ENCODE measurements around the gene STK38L. TPM values are rescaled to one million over a fixed set of nuclear protein-coding genes. Genes with fewer than 3 reads are reported as not detected.

STK38L gene
- total RNA-seq: 55.1 TPM
- long read RNA-seq, full-length matches to known transcripts: 90 of 114 reads
- long read RNA-seq, partial matches to known transcripts: 8 of 114 reads
- long read RNA-seq, other reads (novel, unspliced or antisense): 16 of 114 reads

GRCh38 chr12:27243804-27244688 is at the start of gene STK38L:
STK38L (plus strand) TSS chr12:27244286; CDS start chr12:27297721, 53,435 bp downstream.
- peak; percentile 98 for DNase-seq
- intact Hi-C loops (cut with DNase I): no loop called here

GRCh38 chr12:27194644-27195043 is 49.4 kb upstream of the STK38L start:
- DNase-seq (no peak), ATAC-seq (ENCODE audit: poor library complexity) (no peak)
- intact Hi-C loops (cut with DNase I): no loop called here

More at GRCh38 chr12:27243804-27244688, at the start of gene STK38L:
- peak; percentile 100 for ATAC-seq (ENCODE audit: poor library complexity)

GRCh38 chr12:27198036-27198435 is 46.0 kb upstream of the STK38L start:
- DNase-seq (no peak), ATAC-seq (ENCODE audit: poor library complexity) (no peak)
- intact Hi-C loops (cut with DNase I): no loop called here

GRCh38 chr12:27199638-27200300 is 44.3 kb upstream of the STK38L start:
- no peak for DNase-seq
- no peak for ATAC-seq (ENCODE audit: poor library complexity)
- intact Hi-C loops (cut with DNase I): no loop called here

GRCh38 chr12:27201169-27201568 is 42.9 kb upstream of the STK38L start:
- peak; percentile 57 for ATAC-seq (ENCODE audit: poor library complexity)
- DNase-seq: no peak
- intact Hi-C loops (cut with DNase I): no loop called here

GRCh38 chr12:27206801-27207502 is 37.1 kb upstream of the STK38L start:
- intact Hi-C loops (cut with DNase I): no loop called here
- no peak for ATAC-seq (ENCODE audit: poor library complexity)

GRCh38 chr12:27207615-27208413 is 36.3 kb upstream of the STK38L start:
- ATAC-seq (ENCODE audit: poor library complexity) (no peak), DNase-seq (no peak)
- intact Hi-C loops (cut with DNase I): no loop called here

More at GRCh38 chr12:27206801-27207502, 37.1 kb upstream of the STK38L start:
- no peak for DNase-seq

- intact Hi-C loops (cut with DNase I): no loop called here
- ATAC-seq (ENCODE audit: poor library complexity) (no peak), DNase-seq (no peak)
These were observed 35.7 kb upstream of the STK38L start for GRCh38 chr12:27208414-27208750.

GRCh38 chr12:27209257-27209910 is 34.7 kb upstream of the STK38L start:
- no peak for ATAC-seq (ENCODE audit: poor library complexity)

GRCh38 chr12:27210187-27210586 is 33.9 kb upstream of the STK38L start:
- DNase-seq (no peak), ATAC-seq (ENCODE audit: poor library complexity) (no peak)
- intact Hi-C loops (cut with DNase I): no loop called here

More at GRCh38 chr12:27209257-27209910, 34.7 kb upstream of the STK38L start:
- intact Hi-C loops (cut with DNase I): no loop called here
- no peak for DNase-seq

- ATAC-seq (ENCODE audit: poor library complexity) (no peak), DNase-seq (no peak)
- intact Hi-C loops (cut with DNase I): no loop called here
These were observed 31.2 kb upstream of the STK38L start for GRCh38 chr12:27212861-27213260.

- no peak for ATAC-seq (ENCODE audit: poor library complexity)
- intact Hi-C loops (cut with DNase I): no loop called here
- DNase-seq: no peak
These were observed 30.8 kb upstream of the STK38L start for GRCh38 chr12:27213304-27213703.

GRCh38 chr12:27213830-27214787 is 30.0 kb upstream of the STK38L start:
- DNase-seq (no peak), ATAC-seq (ENCODE audit: poor library complexity) (no peak)
- intact Hi-C loops (cut with DNase I): no loop called here

GRCh38 chr12:27217590-27217989 is 26.5 kb upstream of the STK38L start:
- ATAC-seq (ENCODE audit: poor library complexity) (no peak), DNase-seq (no peak)
- intact Hi-C loops (cut with DNase I): no loop called here

- DNase-seq (no peak), ATAC-seq (ENCODE audit: poor library complexity) (no peak)
- intact Hi-C loops (cut with DNase I): no loop called here
These were observed 24.4 kb upstream of the STK38L start for GRCh38 chr12:27219693-27220054.

- DNase-seq (no peak), ATAC-seq (ENCODE audit: poor library complexity) (no peak)
- intact Hi-C loops (cut with DNase I): no loop called here
These were observed 23.8 kb upstream of the STK38L start for GRCh38 chr12:27220055-27220987.
